Chondrocyte (in vitro differentiated cells): Measurements from ENCODE around the gene MKS1. TPM values are rescaled to one million over a fixed set of nuclear protein-coding genes. Genes with fewer than 3 reads are reported as not detected.

ENCODE experiments used
- DNase-seq: peaks from one replicate; pipeline ENCODE4 v3.0.0; 2021; ENCODE audit warnings: mixed read lengths, low spot score
- H3K27ac Mint-ChIP-seq: one replicate; pipeline ENCODE4 v1.8.0; 2021; ENCODE audit warnings: mild to moderate bottlenecking, moderate library complexity, mixed read lengths; ENCODE audit not compliant: unreplicated experiment
- H3K27me3 Mint-ChIP-seq: 2 replicates; pipeline ENCODE4 v1.8.0; 2021; ENCODE audit warnings: low read depth, mixed read lengths
- H3K36me3 Mint-ChIP-seq: 2 replicates; pipeline ENCODE4 v1.8.0; 2021; ENCODE audit warnings: low read depth, mixed read lengths
- H3K4me1 Mint-ChIP-seq: 2 replicates; pipeline ENCODE4 v1.8.0; 2021; ENCODE audit warnings: low read depth, mild to moderate bottlenecking, mixed read lengths
- H3K4me3 Mint-ChIP-seq: one replicate; pipeline ENCODE4 v1.8.0; 2021; ENCODE audit warnings: mild to moderate bottlenecking, moderate library complexity, mixed read lengths; ENCODE audit not compliant: unreplicated experiment
- H3K9me3 Mint-ChIP-seq: 2 replicates; pipeline ENCODE4 v1.8.0; 2021; ENCODE audit warnings: low read depth, mixed read lengths
- total RNA-seq: library from RNA; stranded (reverse); gene quantifications from 3 replicates; pipeline ENCODE4 v1.2.1, GENCODE V29; 2021
- TF ChIP-seq, protein P1 (sequence below): fragments of 200-600 bp; sonication (generic); IDR thresholded peaks from 2 replicates; pipeline ENCODE4 v1.5.0; 2021; ENCODE audit warnings: antibody characterized with exemption, mild to moderate bottlenecking, moderate library complexity

MKS1 gene
- total RNA-seq, 1 donor from 2014 or later = 11.5 TPM

- no peak overlapping the region for H3K27ac Mint-ChIP-seq
Observed at GRCh38 chr17:58217766-58218165, 1.3 kb downstream of the MKS1 start.

DNA sequence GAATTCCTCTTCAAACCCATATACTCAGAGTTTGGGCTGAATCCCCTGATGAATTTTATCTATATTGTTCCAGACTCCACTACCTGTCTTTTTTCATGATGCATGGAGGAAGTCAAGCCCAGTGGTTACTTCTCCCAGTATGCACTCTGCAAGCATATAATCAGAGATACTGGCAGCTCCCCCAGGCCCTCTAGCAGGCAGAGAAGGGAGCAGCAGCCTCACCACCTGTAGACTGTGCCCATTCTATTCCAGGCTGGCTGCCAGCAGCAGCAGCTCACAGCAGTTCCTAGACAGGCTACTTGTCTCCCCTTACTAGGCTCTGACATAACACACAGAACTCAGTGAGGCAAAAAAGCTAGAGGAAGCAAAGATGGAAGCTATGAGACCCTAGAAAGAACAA is 3.4 kb downstream of the MKS1 start:
- TF ChIP-seq, protein P1, sequence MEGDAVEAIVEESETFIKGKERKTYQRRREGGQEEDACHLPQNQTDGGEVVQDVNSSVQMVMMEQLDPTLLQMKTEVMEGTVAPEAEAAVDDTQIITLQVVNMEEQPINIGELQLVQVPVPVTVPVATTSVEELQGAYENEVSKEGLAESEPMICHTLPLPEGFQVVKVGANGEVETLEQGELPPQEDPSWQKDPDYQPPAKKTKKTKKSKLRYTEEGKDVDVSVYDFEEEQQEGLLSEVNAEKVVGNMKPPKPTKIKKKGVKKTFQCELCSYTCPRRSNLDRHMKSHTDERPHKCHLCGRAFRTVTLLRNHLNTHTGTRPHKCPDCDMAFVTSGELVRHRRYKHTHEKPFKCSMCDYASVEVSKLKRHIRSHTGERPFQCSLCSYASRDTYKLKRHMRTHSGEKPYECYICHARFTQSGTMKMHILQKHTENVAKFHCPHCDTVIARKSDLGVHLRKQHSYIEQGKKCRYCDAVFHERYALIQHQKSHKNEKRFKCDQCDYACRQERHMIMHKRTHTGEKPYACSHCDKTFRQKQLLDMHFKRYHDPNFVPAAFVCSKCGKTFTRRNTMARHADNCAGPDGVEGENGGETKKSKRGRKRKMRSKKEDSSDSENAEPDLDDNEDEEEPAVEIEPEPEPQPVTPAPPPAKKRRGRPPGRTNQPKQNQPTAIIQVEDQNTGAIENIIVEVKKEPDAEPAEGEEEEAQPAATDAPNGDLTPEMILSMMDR = no peak
- Mint-ChIP-seq H3K4me1 (peaks cover 9% of the 10 kb centered on the region), H3K27ac (no peak overlapping the region), H3K4me3 (no peak overlapping the region), H3K9me3 (no peaks in the 10 kb centered on the region), H3K27me3 (no peaks in the 10 kb centered on the region), H3K36me3 (peaks cover 16% of the 10 kb centered on the region)
- DNase-seq = no peak

More at GRCh38 chr17:58217766-58218165, 1.3 kb downstream of the MKS1 start:
- TF ChIP-seq, protein P1 = no peak
- Mint-ChIP-seq H3K36me3 (peaks cover 8% of the 10 kb centered on the region), H3K9me3 (no peaks in the 10 kb centered on the region), H3K4me3 (no peak overlapping the region), H3K4me1 (peaks cover 9% of the 10 kb centered on the region), H3K27me3 (no peaks in the 10 kb centered on the region)
- DNase-seq = no peak

- H3K4me3 Mint-ChIP-seq = no peak overlapping the region
- TF ChIP-seq, protein P1 = no peak
- H3K27me3 Mint-ChIP-seq = no peaks in the 10 kb centered on the region
- no peak for DNase-seq
- no peaks in the 10 kb centered on the region for H3K4me1 Mint-ChIP-seq
- H3K36me3 Mint-ChIP-seq = peaks cover 26% of the 10 kb centered on the region
- no peak overlapping the region for H3K27ac Mint-ChIP-seq
- no peaks in the 10 kb centered on the region for H3K9me3 Mint-ChIP-seq
Observed at GRCh38 chr17:58210922-58211321, 8.1 kb downstream of the MKS1 start.

DNA sequence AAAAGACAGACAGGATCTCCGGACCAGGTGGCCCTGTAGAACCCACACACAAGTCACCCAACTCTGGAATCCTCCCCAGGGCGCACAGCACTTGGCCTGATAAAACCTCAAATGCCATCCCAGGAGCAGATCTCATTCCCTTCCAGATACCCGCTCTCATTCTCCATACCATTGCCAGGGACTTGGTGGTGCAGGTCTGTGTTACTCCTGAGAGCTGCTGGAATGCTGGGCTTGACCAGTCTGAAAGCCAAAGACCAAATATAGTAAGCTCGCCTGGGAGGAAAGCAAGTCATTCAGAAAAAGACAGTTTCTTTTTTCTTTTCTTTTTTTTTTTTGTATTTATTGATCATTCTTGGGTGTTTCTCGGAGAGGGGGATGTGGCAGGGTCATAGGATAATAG is 10.7 kb downstream of the MKS1 start:
- Mint-ChIP-seq H3K4me3 (no peak overlapping the region), H3K27ac (no peak overlapping the region), H3K4me1 (no peaks in the 10 kb centered on the region), H3K9me3 (no peaks in the 10 kb centered on the region), H3K36me3 (peaks cover 21% of the 10 kb centered on the region), H3K27me3 (no peaks in the 10 kb centered on the region)
- TF ChIP-seq, protein P1 = no peak
- DNase-seq = no peak

DNA sequence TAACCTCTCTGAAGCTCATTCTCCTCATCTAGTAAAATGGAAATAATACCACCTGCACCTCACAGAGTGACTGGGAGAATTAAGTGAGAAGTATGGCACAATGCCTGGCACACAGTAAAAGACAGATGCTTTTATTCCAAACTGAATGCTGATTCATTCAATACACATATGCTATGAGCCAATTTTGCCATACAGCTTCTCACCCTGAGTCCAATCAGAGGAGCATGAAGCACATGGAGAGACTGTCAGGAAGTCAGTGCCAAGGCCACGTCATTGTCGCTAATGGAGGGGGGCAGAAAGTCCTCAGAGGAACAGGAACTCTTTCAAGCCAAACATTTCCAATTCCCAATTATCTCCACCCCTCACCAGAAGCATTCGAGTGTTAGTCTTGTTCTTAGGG is 11.6 kb downstream of the MKS1 start:
- H3K27me3 Mint-ChIP-seq = no peaks in the 10 kb centered on the region
- no peaks in the 10 kb centered on the region for H3K4me1 Mint-ChIP-seq
- peaks cover 18% of the 10 kb centered on the region for H3K36me3 Mint-ChIP-seq
- no peak overlapping the region for H3K27ac Mint-ChIP-seq
- no peak for DNase-seq
- no peak overlapping the region for H3K4me3 Mint-ChIP-seq
- no peaks in the 10 kb centered on the region for H3K9me3 Mint-ChIP-seq
- TF ChIP-seq, protein P1 = no peak
